Astrocyte (in vitro differentiated cells and primary cell): ENCODE data around the gene MYOM3. TPM values are rescaled to one million over a fixed set of nuclear protein-coding genes. Genes with fewer than 3 reads are reported as not detected.

Source experiments
- DNase-seq: peaks from one replicate; pipeline ENCODE4 v3.0.0-alpha.2; 2010; ENCODE audit warnings: low read depth
- FAIRE-seq: peaks from 2 replicates; lab custom pipeline; 2011; peaks lifted over from hg19 to GRCh38; lab: Jason Lieb, UNC
- H2AFZ ChIP-seq: 2 replicates; pipeline ENCODE4 v1.6.0; 2012; ENCODE audit warnings: low read depth, low read length, inconsistent platforms
- H3K27ac ChIP-seq: 2 replicates; pipeline ENCODE4 v1.5.1; 2011; ENCODE audit warnings: low read depth, low read length, inconsistent platforms
- H3K27me3 ChIP-seq: 2 replicates; pipeline ENCODE4 v1.6.0; 2011; ENCODE audit warnings: low read length, inconsistent platforms; ENCODE audit not compliant: insufficient read depth
- H3K36me3 ChIP-seq: 2 replicates; pipeline ENCODE4 v1.5.1; 2011; ENCODE audit warnings: low read length, inconsistent platforms; ENCODE audit not compliant: insufficient read depth
- H3K4me1 ChIP-seq: 2 replicates; pipeline ENCODE4 v1.5.1; 2011; ENCODE audit warnings: low read length, inconsistent platforms; ENCODE audit not compliant: insufficient read depth
- H3K4me2 ChIP-seq: 2 replicates; pipeline ENCODE4 v1.6.0; 2012; ENCODE audit warnings: low read length, inconsistent platforms
- H3K4me3 ChIP-seq: 2 replicates; pipeline ENCODE4 v1.5.1; 2011; ENCODE audit warnings: low read depth, mild to moderate bottlenecking, low read length, inconsistent platforms; ENCODE audit not compliant: insufficient read depth
- H3K79me2 ChIP-seq: 2 replicates; pipeline ENCODE4 v1.6.0; 2012; ENCODE audit warnings: mild to moderate bottlenecking, low read length, inconsistent platforms; ENCODE audit not compliant: insufficient read depth
- H3K9ac ChIP-seq: 2 replicates; pipeline ENCODE4 v1.6.0; 2012; ENCODE audit warnings: mild to moderate bottlenecking, low read length, inconsistent platforms
- H3K9me3 ChIP-seq: 2 replicates; pipeline ENCODE4 v1.5.1; 2012; ENCODE audit warnings: low read depth, mild to moderate bottlenecking, low read length, inconsistent platforms; ENCODE audit not compliant: insufficient read depth
- H4K20me1 ChIP-seq: 2 replicates; pipeline ENCODE4 v1.6.0; 2012; ENCODE audit warnings: low read length, inconsistent platforms; ENCODE audit not compliant: insufficient read depth
- H3K27ac Mint-ChIP-seq: one replicate; pipeline ENCODE4 v1.8.0; 2021; ENCODE audit warnings: mild to moderate bottlenecking, mixed read lengths; ENCODE audit not compliant: unreplicated experiment
- H3K27me3 Mint-ChIP-seq: one replicate; pipeline ENCODE4 v1.8.0; 2021; ENCODE audit warnings: low read depth, mixed read lengths; ENCODE audit not compliant: unreplicated experiment
- H3K36me3 Mint-ChIP-seq: one replicate; pipeline ENCODE4 v1.8.0; 2021; ENCODE audit warnings: low read depth, mixed read lengths; ENCODE audit not compliant: unreplicated experiment
- H3K4me1 Mint-ChIP-seq: one replicate; pipeline ENCODE4 v1.8.0; 2021; ENCODE audit warnings: low read depth, mixed read lengths; ENCODE audit not compliant: unreplicated experiment
- H3K4me3 Mint-ChIP-seq: one replicate; pipeline ENCODE4 v1.8.0; 2021; ENCODE audit warnings: mild to moderate bottlenecking, moderate library complexity, mixed read lengths; ENCODE audit not compliant: unreplicated experiment
- H3K9me3 Mint-ChIP-seq: one replicate; pipeline ENCODE4 v1.8.0; 2021; ENCODE audit warnings: mild to moderate bottlenecking, mixed read lengths; ENCODE audit not compliant: unreplicated experiment
- EZH2 ChIP-seq: IDR thresholded peaks from 2 replicates; pipeline ENCODE4 v1.6.1; 2012; ENCODE audit warnings: mild to moderate bottlenecking, low read length, inconsistent platforms; ENCODE audit not compliant: insufficient read depth
- total RNA-seq: library from RNA; stranded (reverse); gene quantifications from 2 replicates; pipeline ENCODE4 v1.2.1, GENCODE V29; 2021
- TF ChIP-seq, protein P1 (sequence below): IDR thresholded peaks from 2 replicates; pipeline ENCODE4 v1.5.1; 2011; ENCODE audit warnings: low read depth, mild to moderate bottlenecking, inconsistent platforms, low read length, moderate library complexity; ENCODE audit not compliant: insufficient read depth

MYOM3 gene
- total RNA-seq, 1 donor from 2014 or later = 1.0 TPM

DNA sequence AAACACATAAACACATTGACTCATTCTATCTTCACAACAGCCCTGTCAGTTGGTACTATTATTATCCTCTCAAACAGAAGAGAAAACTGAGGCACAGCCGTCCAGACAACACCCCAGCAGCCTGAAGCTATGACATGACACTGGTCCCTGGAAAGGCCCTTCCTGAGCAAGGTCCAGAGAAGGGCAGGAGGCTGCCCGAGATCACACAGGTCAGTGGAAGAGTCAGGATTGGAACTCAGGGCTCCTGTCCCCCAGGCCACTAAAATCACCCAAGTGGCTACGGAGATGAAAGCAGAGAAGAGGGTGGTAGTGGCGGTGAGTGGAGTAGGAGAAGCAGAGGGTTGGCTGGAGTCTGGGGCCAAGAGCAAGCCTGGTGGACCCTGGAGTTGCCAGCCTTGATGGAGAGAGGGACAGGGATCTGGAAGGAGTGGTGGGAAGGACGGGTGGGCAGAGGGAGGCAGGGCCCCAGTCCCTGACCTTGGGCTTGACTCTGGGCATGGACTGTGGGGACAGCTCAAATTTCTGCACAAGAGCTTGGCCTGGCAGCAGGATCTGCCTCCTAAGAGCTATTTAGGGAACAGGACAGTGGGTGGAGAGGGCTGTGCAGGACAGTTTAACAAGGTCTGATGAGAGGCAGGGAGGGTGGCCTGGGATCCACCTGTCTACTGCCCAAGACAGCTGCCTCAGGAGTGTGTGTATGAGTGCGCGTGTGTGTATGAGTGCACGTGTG lies 15.8 kb downstream of the MYOM3 start:
- Histone ChIP-seq H3K4me2 (no peak overlapping the region), H3K9me3 (no peaks in the 10 kb centered on the region), H3K27me3 (peaks cover 6% of the 10 kb centered on the region), H3K4me1 (no peaks in the 10 kb centered on the region), H3K36me3 (no peaks in the 10 kb centered on the region), H2AFZ (no peak overlapping the region), H3K27ac (no peak overlapping the region), H3K4me3 (no peak overlapping the region), H4K20me1 (no peaks in the 10 kb centered on the region), H3K79me2 (no peaks in the 10 kb centered on the region), H3K9ac (no peak overlapping the region)
- no peak for TF ChIP-seq EZH2
- TF ChIP-seq, protein P1, sequence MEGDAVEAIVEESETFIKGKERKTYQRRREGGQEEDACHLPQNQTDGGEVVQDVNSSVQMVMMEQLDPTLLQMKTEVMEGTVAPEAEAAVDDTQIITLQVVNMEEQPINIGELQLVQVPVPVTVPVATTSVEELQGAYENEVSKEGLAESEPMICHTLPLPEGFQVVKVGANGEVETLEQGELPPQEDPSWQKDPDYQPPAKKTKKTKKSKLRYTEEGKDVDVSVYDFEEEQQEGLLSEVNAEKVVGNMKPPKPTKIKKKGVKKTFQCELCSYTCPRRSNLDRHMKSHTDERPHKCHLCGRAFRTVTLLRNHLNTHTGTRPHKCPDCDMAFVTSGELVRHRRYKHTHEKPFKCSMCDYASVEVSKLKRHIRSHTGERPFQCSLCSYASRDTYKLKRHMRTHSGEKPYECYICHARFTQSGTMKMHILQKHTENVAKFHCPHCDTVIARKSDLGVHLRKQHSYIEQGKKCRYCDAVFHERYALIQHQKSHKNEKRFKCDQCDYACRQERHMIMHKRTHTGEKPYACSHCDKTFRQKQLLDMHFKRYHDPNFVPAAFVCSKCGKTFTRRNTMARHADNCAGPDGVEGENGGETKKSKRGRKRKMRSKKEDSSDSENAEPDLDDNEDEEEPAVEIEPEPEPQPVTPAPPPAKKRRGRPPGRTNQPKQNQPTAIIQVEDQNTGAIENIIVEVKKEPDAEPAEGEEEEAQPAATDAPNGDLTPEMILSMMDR = no peak
- Mint-ChIP-seq H3K27ac (no peak overlapping the region), H3K4me3 (no peak overlapping the region), H3K27me3 (peaks cover 43% of the 10 kb centered on the region), H3K4me1 (no peaks in the 10 kb centered on the region), H3K9me3 (no peaks in the 10 kb centered on the region), H3K36me3 (no peaks in the 10 kb centered on the region)
- DNase-seq (no peak), FAIRE-seq (no peak)

DNA sequence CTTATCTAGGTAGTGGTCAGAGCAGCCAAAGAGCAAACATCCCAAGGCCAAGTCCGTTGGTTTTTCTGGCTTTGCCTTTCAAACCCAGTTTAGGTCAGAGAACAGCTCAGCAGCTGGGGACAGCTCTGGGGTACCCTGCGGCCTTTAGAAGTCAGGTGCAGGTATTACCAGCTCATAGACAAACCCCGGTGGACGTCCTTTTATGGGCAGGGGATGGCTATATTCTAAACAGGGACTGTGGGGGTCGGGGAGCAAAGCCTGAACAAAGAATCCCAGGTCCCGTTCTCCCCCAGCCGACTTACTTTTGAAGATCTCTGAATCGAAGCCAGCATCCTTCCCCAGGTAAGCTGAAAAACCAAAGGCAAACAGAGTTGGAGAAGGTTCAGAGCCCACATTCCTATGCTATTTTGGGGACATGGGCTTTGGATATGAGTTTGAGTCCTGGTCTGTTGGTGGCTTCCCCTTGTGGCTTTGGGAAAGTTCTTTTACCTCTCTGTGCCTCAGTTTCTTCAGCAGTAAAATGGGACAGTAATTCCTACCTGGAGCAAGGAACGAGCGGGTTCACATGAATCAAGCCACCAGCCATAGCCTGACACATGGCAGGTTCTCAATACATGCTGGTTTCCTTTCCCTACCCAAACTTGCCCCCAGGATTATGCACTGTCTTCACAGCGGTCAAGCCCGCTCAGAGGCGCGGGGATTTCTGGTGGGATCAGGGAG lies 16.6 kb downstream of the MYOM3 start:
- no peak overlapping the region for H3K4me3 Mint-ChIP-seq
- H3K36me3 ChIP-seq = no peaks in the 10 kb centered on the region
- no peaks in the 10 kb centered on the region for H3K9me3 Mint-ChIP-seq
- no peaks in the 10 kb centered on the region for H3K4me1 ChIP-seq
- no peak overlapping the region for H3K4me2 ChIP-seq
- H2AFZ ChIP-seq = no peak overlapping the region
- DNase-seq = no peak
- H3K36me3 Mint-ChIP-seq = no peaks in the 10 kb centered on the region
- no peak overlapping the region for H3K4me3 ChIP-seq
- no peaks in the 10 kb centered on the region for H3K9me3 ChIP-seq
- H3K4me1 Mint-ChIP-seq = no peaks in the 10 kb centered on the region
- peaks cover 6% of the 10 kb centered on the region for H3K27me3 ChIP-seq
- no peak overlapping the region for H3K27ac Mint-ChIP-seq
- no peaks in the 10 kb centered on the region for H4K20me1 ChIP-seq
- H3K27me3 Mint-ChIP-seq = peaks cover 49% of the 10 kb centered on the region
- H3K79me2 ChIP-seq = no peaks in the 10 kb centered on the region
- no peak for FAIRE-seq
- no peak for TF ChIP-seq EZH2
- TF ChIP-seq, protein P1 = no peak
- no peak overlapping the region for H3K9ac ChIP-seq
- no peak overlapping the region for H3K27ac ChIP-seq

DNA sequence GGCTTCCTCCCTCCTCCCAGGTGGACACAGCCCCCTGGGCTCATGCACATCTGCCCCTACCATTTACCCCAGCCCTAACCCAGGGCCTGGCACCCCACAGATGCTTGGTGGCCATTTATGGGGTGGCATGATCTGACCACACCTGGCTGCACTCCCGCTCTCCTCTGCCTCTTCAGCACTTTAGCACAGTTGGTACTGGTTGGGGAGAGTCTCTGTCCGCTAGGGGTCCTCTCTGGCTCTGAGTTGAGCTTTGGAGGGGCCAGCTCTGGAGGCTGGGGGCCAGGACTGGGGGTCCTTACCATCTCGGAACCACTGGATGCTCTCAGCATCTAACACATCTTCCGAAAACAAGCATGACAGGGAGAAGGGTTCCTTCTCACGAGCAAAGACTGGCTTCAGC lies 17.4 kb downstream of the MYOM3 start:
- no peak overlapping the region for H3K4me2 ChIP-seq
- no peak for FAIRE-seq
- no peaks in the 10 kb centered on the region for H4K20me1 ChIP-seq
- no peak overlapping the region for H3K9ac ChIP-seq
- H3K27ac ChIP-seq = no peak overlapping the region
- no peaks in the 10 kb centered on the region for H3K4me1 Mint-ChIP-seq
- H3K4me3 ChIP-seq = no peak overlapping the region
- H3K27ac Mint-ChIP-seq = no peak overlapping the region
- H3K4me3 Mint-ChIP-seq = no peak overlapping the region
- H3K4me1 ChIP-seq = no peaks in the 10 kb centered on the region
- H3K36me3 Mint-ChIP-seq = no peaks in the 10 kb centered on the region
- peaks cover 6% of the 10 kb centered on the region for H3K27me3 ChIP-seq
- TF ChIP-seq EZH2 = no peak
- TF ChIP-seq, protein P1 = no peak
- no peaks in the 10 kb centered on the region for H3K9me3 Mint-ChIP-seq
- no peak overlapping the region for H2AFZ ChIP-seq
- H3K79me2 ChIP-seq = no peaks in the 10 kb centered on the region
- no peaks in the 10 kb centered on the region for H3K36me3 ChIP-seq
- DNase-seq = no peak
- H3K9me3 ChIP-seq = no peaks in the 10 kb centered on the region
- peaks cover 52% of the 10 kb centered on the region for H3K27me3 Mint-ChIP-seq
